Activated naive CD4-positive, alpha-beta T cell treated with Interleukin-2 at 50 U/mL for 16 hours (primary cell): ENCODE results near the gene ENDOU.

Experiments used
- DNase-seq: peaks from one replicate; pipeline ENCODE4 v3.0.0-alpha.2; 2020

The ENDOU gene

GRCh38 chr12:47757364-47757839, 32.1 kb upstream of the ENDOU start:
- DNase-seq, result no peak

GRCh38 chr12:47755655-47756562, 30.6 kb upstream of the ENDOU start:
- peak; percentile 62 for DNase-seq

GRCh38 chr12:47754881-47755280, 29.6 kb upstream of the ENDOU start:
- no peak for DNase-seq

GRCh38 chr12:47754126-47754525, 28.8 kb upstream of the ENDOU start:
- no peak for DNase-seq

GRCh38 chr12:47753021-47754001, 28.0 kb upstream of the ENDOU start:
- no peak for DNase-seq

GRCh38 chr12:47752552-47752951, 27.3 kb upstream of the ENDOU start:
- no peak for DNase-seq

GRCh38 chr12:47752121-47752520, 26.8 kb upstream of the ENDOU start:
- DNase-seq, result no peak

GRCh38 chr12:47751561-47751960, 26.3 kb upstream of the ENDOU start:
- no peak for DNase-seq

GRCh38 chr12:47750916-47751470, 25.7 kb upstream of the ENDOU start:
- no peak for DNase-seq

- no peak for DNase-seq
Observed at GRCh38 chr12:47750229-47750798, 25.0 kb upstream of the ENDOU start.

GRCh38 chr12:47748899-47749298, 23.6 kb upstream of the ENDOU start:
- DNase-seq, result no peak

GRCh38 chr12:47748507-47748828, 23.2 kb upstream of the ENDOU start:
- no peak for DNase-seq

GRCh38 chr12:47747596-47748506, 22.6 kb upstream of the ENDOU start:
- DNase-seq, result no peak

GRCh38 chr12:47747126-47747525, 21.8 kb upstream of the ENDOU start:
- no peak for DNase-seq

GRCh38 chr12:47746523-47746922, 21.2 kb upstream of the ENDOU start:
- DNase-seq, result no peak

- DNase-seq, result no peak
Observed at GRCh38 chr12:47746073-47746472, 20.8 kb upstream of the ENDOU start.

- DNase-seq, result no peak
Observed at GRCh38 chr12:47745485-47746041, 20.3 kb upstream of the ENDOU start.

GRCh38 chr12:47744778-47745436, 19.6 kb upstream of the ENDOU start:
- no peak for DNase-seq

GRCh38 chr12:47744005-47744651, 18.8 kb upstream of the ENDOU start:
- peak; percentile 58 for DNase-seq

GRCh38 chr12:47743311-47743860, 18.1 kb upstream of the ENDOU start:
- DNase-seq, result no peak
